PC-9 (cell line): ENCODE measurements around the gene IL4R.

ENCODE experiments used
- CTCF ChIP-seq: fragments of 200-600 bp; sonication (generic); conservative IDR thresholded peaks from 2 replicates; pipeline ENCODE4 v1.6.1; 2017; ENCODE audit warnings: mixed run types, antibody characterized with exemption, mild to moderate bottlenecking, moderate library complexity
- EZH2 ChIP-seq: fragments of 200-600 bp; sonication (generic); IDR thresholded peaks from 2 replicates; pipeline ENCODE4 v1.8.0; 2017; ENCODE audit warnings: antibody characterized with exemption, low read depth

GRCh38 chr16:27366687-27367460 is 53.1 kb downstream of the IL4R start:
- TF ChIP-seq CTCF (no peak), EZH2 (no peak)
